IMR-90 (cell line): ENCODE results near the gene IL1RL1. TPM values are rescaled to one million over a fixed set of nuclear protein-coding genes. Genes with fewer than 3 reads are reported as not detected.

Experiments
- ATAC-seq: fragments of 200-7000 bp; cut with Tn5 transposase; 2 replicates; pipeline ENCODE4 v1.9.1; 2020; ENCODE audit warnings: low read depth, mild to moderate bottlenecking, moderate library complexity
- BruUV-seq: library from RNA; stranded (reverse); fragments of 400-500 nt; replicated peaks from 2 replicates; lab custom pipeline; 2021; lab: Mats Ljungman, UMichigan
- CTCF ChIA-PET: fragments of 300-600 bp; formaldehyde crosslinking; extraction: SDS; loops from one replicate; lab custom pipeline; 2021; ENCODE audit warnings: antibody characterized with exemption; lab: Yijun Ruan, JAX
- POLR2A ChIA-PET: fragments of 300-600 bp; sonication (Branson Sonifier 250); formaldehyde crosslinking; loops from one replicate; lab custom pipeline; 2022; ENCODE audit warnings: antibody characterized with exemption; ENCODE audit not compliant: unreplicated experiment; lab: Charles Lee
- DNase-seq: peaks from one replicate; pipeline ENCODE4 v3.0.0; 2013
- H2AFZ ChIP-seq: replicated peaks from 2 replicates; pipeline ENCODE3; 2013; ENCODE audit warnings: low read length, mild to moderate bottlenecking; ENCODE audit not compliant: poor library complexity
- H2AK5ac ChIP-seq: 2 replicates; pipeline ENCODE4 v1.6.1; 2013; ENCODE audit warnings: low read depth, low read length, inconsistent platforms
- H2AK9ac ChIP-seq: replicated peaks from 2 replicates; pipeline ENCODE3; 2013; ENCODE audit warnings: mild to moderate bottlenecking, low read depth, low read length, moderate library complexity; ENCODE audit not compliant: poor library complexity
- H2BK120ac ChIP-seq: 2 replicates; pipeline ENCODE4 v1.6.1; 2013; ENCODE audit warnings: low read depth, low read length, inconsistent platforms
- H2BK15ac ChIP-seq: 3 replicates; pipeline ENCODE4 v1.6.1; 2013; ENCODE audit warnings: low read depth, low read length, inconsistent platforms
- H2BK20ac ChIP-seq: 2 replicates; pipeline ENCODE4 v1.6.1; 2013; ENCODE audit warnings: low read depth, mild to moderate bottlenecking, inconsistent platforms, low read length, moderate library complexity
- H2BK5ac ChIP-seq: 2 replicates; pipeline ENCODE4 v1.6.1; 2013; ENCODE audit warnings: mild to moderate bottlenecking, low read depth, low read length, inconsistent platforms; ENCODE audit not compliant: poor library complexity, severe bottlenecking
- H3K14ac ChIP-seq: replicated peaks from 2 replicates; pipeline ENCODE4 v1.6.1; 2013; ENCODE audit warnings: low read depth, low read length, inconsistent platforms
- H3K18ac ChIP-seq: 2 replicates; pipeline ENCODE4 v1.6.1; 2013; ENCODE audit warnings: low read depth, low read length, control low read depth
- H3K23ac ChIP-seq: 2 replicates; pipeline ENCODE4 v1.6.1; 2013; ENCODE audit warnings: low read depth, low read length, inconsistent platforms
- H3K27ac ChIP-seq: 2 replicates; pipeline ENCODE4 v1.5.1; 2013; ENCODE audit warnings: mild to moderate bottlenecking, control low read depth, low read length; ENCODE audit not compliant: insufficient read depth
- H3K27me3 ChIP-seq: 2 replicates; pipeline ENCODE4 v1.6.1; 2013; ENCODE audit warnings: low read length; ENCODE audit not compliant: control insufficient read depth, insufficient read depth
- H3K36me3 ChIP-seq: 2 replicates; pipeline ENCODE4 v1.6.1; 2013; ENCODE audit warnings: low read length, mixed read lengths; ENCODE audit not compliant: control insufficient read depth, insufficient read depth
- H3K4ac ChIP-seq: 2 replicates; pipeline ENCODE4 v1.6.1; 2013; ENCODE audit warnings: low read depth, low read length, inconsistent platforms
- H3K4me1 ChIP-seq: 2 replicates; pipeline ENCODE4 v1.6.1; 2013; ENCODE audit warnings: low read length, mixed read lengths; ENCODE audit not compliant: control insufficient read depth, insufficient read depth
- H3K4me2 ChIP-seq: 2 replicates; pipeline ENCODE4 v1.6.1; 2013; ENCODE audit warnings: low read depth, mild to moderate bottlenecking, control low read depth, low read length, moderate library complexity
- H3K4me3 ChIP-seq: 2 replicates; pipeline ENCODE4 v1.5.1; 2013; ENCODE audit warnings: low read depth, mild to moderate bottlenecking, control low read depth, low read length, moderate library complexity; ENCODE audit not compliant: insufficient read depth
- H3K56ac ChIP-seq: 2 replicates; pipeline ENCODE4 v1.6.1; 2013; ENCODE audit warnings: low read length, inconsistent platforms; ENCODE audit not compliant: insufficient read depth; ENCODE audit errors: extremely low read depth
- H3K79me1 ChIP-seq, 2 experiments: 2 replicates each; pipeline ENCODE4 v1.6.1; 2013; ENCODE audit warnings: low read length in 2 of 2, inconsistent platforms in 1 of 2, low read depth in 1 of 2
- H3K9ac ChIP-seq: 2 replicates; pipeline ENCODE4 v1.6.1; 2013; ENCODE audit warnings: low read depth, low read length, control low read depth
- H3K9me1 ChIP-seq: 2 replicates; pipeline ENCODE4 v1.6.1; 2013; ENCODE audit warnings: low read length, inconsistent platforms; ENCODE audit not compliant: insufficient read depth
- H3K9me3 ChIP-seq: 2 replicates; pipeline ENCODE4 v1.6.1; 2013; ENCODE audit warnings: low read length; ENCODE audit not compliant: control insufficient read depth, insufficient read depth
- H4K20me1 ChIP-seq: 2 replicates; pipeline ENCODE4 v1.6.1; 2013; ENCODE audit warnings: low read length, inconsistent platforms; ENCODE audit not compliant: insufficient read depth
- H4K5ac ChIP-seq: 2 replicates; pipeline ENCODE4 v1.6.1; 2013; ENCODE audit warnings: mild to moderate bottlenecking, low read depth, low read length, control low read depth
- H4K8ac ChIP-seq, 2 experiments: 2 replicates each; pipeline ENCODE4 v1.6.1; 2013; ENCODE audit warnings: low read depth in 2 of 2, low read length in 2 of 2, control low read depth in 1 of 2, inconsistent platforms in 1 of 2
- H4K91ac ChIP-seq: 2 replicates; pipeline ENCODE4 v1.6.1; 2013; ENCODE audit warnings: low read depth, low read length, inconsistent platforms; ENCODE audit not compliant: insufficient read depth
- BHLHE40 ChIP-seq: fragments of 150-350 bp; IDR thresholded peaks from 2 replicates; pipeline ENCODE4 v1.6.1; 2016; ENCODE audit warnings: mild to moderate bottlenecking, low read depth, low read length
- FOS ChIP-seq: fragments of 150-350 bp; IDR thresholded peaks from 2 replicates; pipeline ENCODE4 v1.6.1; 2016; ENCODE audit warnings: low read depth, low read length
- MAFK ChIP-seq: IDR thresholded peaks from 2 replicates; pipeline ENCODE4 v1.6.1; 2012; ENCODE audit warnings: low read depth, low read length, improper control_type of control experiment
- SMC3 ChIP-seq: fragments of 150-350 bp; IDR thresholded peaks from 2 replicates; pipeline ENCODE4 v1.6.1; 2016; ENCODE audit warnings: low read depth, mild to moderate bottlenecking, antibody characterized with exemption, low read length, moderate library complexity
- WGBS, 2 experiments: methylation state at CpG; one replicate each; pipeline versions ENCODE4 v1.1.5 to v1.1.7; 2013; ENCODE audit warnings: missing lambda C conversion rate in 2 of 2; ENCODE audit not compliant: insufficient read length in 1 of 2; ENCODE audit errors: extremely low coverage in 2 of 2; 5-methylcytosine and 5-hydroxymethylcytosine counted together
- dilution Hi-C: fragments of 300-500 bp; cut with HindIII; formaldehyde crosslinking; loops from one replicate; pipeline ENCODE4 v1.14.3; 2018; ENCODE audit warnings: low sequenced_read_pairs; ENCODE audit not compliant: unreplicated experiment
- in situ Hi-C: fragments of 300-500 bp; cut with MboI; formaldehyde crosslinking; loops from 3 replicates; pipeline ENCODE4 v1.14.3; 2019; ENCODE audit warnings: low sequenced_read_pairs, inconsistent platforms, mixed read lengths
- intact Hi-C: fragments of 100-400 bp; cut with micrococcal nuclease; formaldehyde crosslinking; loops from 2 replicates; pipeline ENCODE4 v1.10.0; 2022
- polyA plus RNA-seq, 3 experiments: library from polyadenylated mRNA; depleted of rRNA; stranded (reverse); fragments of >200 nt; gene quantifications; 2 replicates each; pipeline ENCODE4 v1.2.3, GENCODE V29; 2012; ENCODE audit warnings: low replicate concordance in 1 of 3
- total RNA-seq: library from RNA; depleted of rRNA; stranded (reverse); fragments of >200 nt; gene quantifications from 2 replicates; pipeline ENCODE4 v1.2.3, GENCODE V29; 2012

Gene IL1RL1
- total and polyA plus RNA-seq, 2 of the 4 experiments (the other 2 are of a cell fraction) = under 0.01 to 0.14 TPM

DNA sequence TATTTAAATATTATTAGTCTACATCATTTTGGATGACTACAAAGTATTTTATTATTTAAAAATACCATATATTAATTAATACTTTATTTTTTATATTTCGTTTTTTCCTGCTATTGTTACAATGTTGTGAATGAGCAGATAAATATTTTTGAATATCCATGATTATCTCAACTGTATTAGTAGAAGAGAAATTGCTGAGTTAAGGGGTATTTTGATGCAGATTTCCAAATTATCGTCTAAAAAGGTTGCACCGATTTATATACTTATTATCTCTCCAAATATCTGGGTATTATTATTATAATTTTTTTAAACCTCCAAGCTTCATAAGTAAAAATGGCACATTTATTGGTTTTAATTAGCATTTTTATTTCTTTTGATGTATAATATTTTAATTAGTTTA is 8.9 kb upstream of the IL1RL1 start:
- H3K18ac ChIP-seq = no peak overlapping the region
- H4K8ac ChIP-seq = no peak overlapping the region
- 0 out of 2 replicates have a peak, but pooled peaks cover 2% of the 10 kb centered on the region for H3K4me1 ChIP-seq
- no peak overlapping the region for H3K4me2 ChIP-seq
- no peaks in the 10 kb centered on the region for H3K9me3 ChIP-seq
- intact Hi-C loops (no loop called here), in situ Hi-C loops (no loop called here), dilution Hi-C loops (no loop called here)
- no peak overlapping the region for H3K9ac ChIP-seq
- no peaks in the 10 kb centered on the region for H3K79me1 ChIP-seq
- H3K4me3 ChIP-seq = no peak overlapping the region
- ChIA-PET POLR2A (no interaction called here), CTCF (interaction anchor here (0.6 to 1.4 kb wide), 3 partner anchors 10 to 387 kb away, joined by 3 read pairs; no protein-coding TSS in a partner anchor)
- no peaks in the 10 kb centered on the region for H3K36me3 ChIP-seq
- WGBS, 2 experiments = no CpG with 5 or more reads among the region's 3 CpGs
- no TSS peak for BruUV-seq
- no peak overlapping the region for H2BK20ac ChIP-seq
- no peaks in the 10 kb centered on the region for H4K20me1 ChIP-seq
- no peak for DNase-seq
- H4K91ac ChIP-seq = no peak overlapping the region
- no peak overlapping the region for H3K4ac ChIP-seq
- no peak overlapping the region for H2BK120ac ChIP-seq
- H2BK5ac ChIP-seq = no peak overlapping the region
- ATAC-seq = no peak
- H3K23ac ChIP-seq = no peak overlapping the region
- no peak overlapping the region for H2AK9ac ChIP-seq
- H4K5ac ChIP-seq = no peak overlapping the region
- no peak overlapping the region for H2AK5ac ChIP-seq
- TF ChIP-seq BHLHE40 (no peak), MAFK (peak; percentile 73), FOS (no peak), SMC3 (no peak)
- H3K56ac ChIP-seq = no peak overlapping the region
- H3K27ac ChIP-seq = no peak overlapping the region
- H2BK15ac ChIP-seq = no peak overlapping the region
- H2AFZ ChIP-seq = no peak overlapping the region
- H3K27me3 ChIP-seq = no peaks in the 10 kb centered on the region
- H3K9me1 ChIP-seq = no peaks in the 10 kb centered on the region
- H3K14ac ChIP-seq = no peak overlapping the region
